H1 (cell line): ENCODE data around the gene ACTR6. TPM values are rescaled to one million over a fixed set of nuclear protein-coding genes. Genes with fewer than 3 reads are reported as not detected.
A peak's percentile ranks its signal among the peaks of the same experiment; 100 is the strongest.

Experiments used
- CTCF ChIA-PET: fragments of 300-600 bp; sonication (Branson Sonifier 250); formaldehyde crosslinking; loops from one replicate; lab custom pipeline; 2021; ENCODE audit not compliant: partially characterized antibody; lab: Charles Lee
- POLR2A ChIA-PET: fragments of 300-600 bp; sonication (Branson Sonifier 250); formaldehyde crosslinking; loops from one replicate; lab custom pipeline; 2021; ENCODE audit warnings: inconsistent platforms; ENCODE audit not compliant: partially characterized antibody; lab: Charles Lee
- DNase-seq, 2 experiments: peaks; one replicate each; pipeline versions ENCODE4 v3.0.0 to v3.0.0-alpha.2; 2010 to 2022; ENCODE audit warnings: low spot score in 2 of 2, low read depth in 1 of 2, mixed read lengths in 1 of 2
- FAIRE-seq: peaks from 2 replicates; lab custom pipeline; 2011; peaks lifted over from hg19 to GRCh38; lab: Jason Lieb, UNC
- H2AFZ ChIP-seq: 2 replicates; pipeline ENCODE4 v1.8.1; 2012; ENCODE audit warnings: low read length, inconsistent platforms
- H2AK5ac ChIP-seq: 2 replicates; pipeline ENCODE4 v1.6.1; 2013; ENCODE audit warnings: low read depth, low read length
- H2BK120ac ChIP-seq: replicated peaks from 2 replicates; pipeline ENCODE3; 2013; ENCODE audit warnings: low read depth, low read length, inconsistent platforms
- H2BK12ac ChIP-seq: 2 replicates; pipeline ENCODE4 v1.6.1; 2013; ENCODE audit warnings: low read depth, low read length
- H2BK15ac ChIP-seq: 2 replicates; pipeline ENCODE4 v1.6.1; 2013; ENCODE audit warnings: low read length
- H2BK20ac ChIP-seq: 2 replicates; pipeline ENCODE4 v1.6.1; 2013; ENCODE audit warnings: low read length
- H2BK5ac ChIP-seq: 2 replicates; pipeline ENCODE4 v1.6.1; 2013; ENCODE audit warnings: low read depth, low read length
- H3K14ac ChIP-seq: 2 replicates; pipeline ENCODE4 v1.6.1; 2013; ENCODE audit warnings: inconsistent platforms; ENCODE audit not compliant: insufficient read length
- H3K18ac ChIP-seq: 2 replicates; pipeline ENCODE4 v1.6.1; 2013; ENCODE audit warnings: low read length; ENCODE audit errors: extremely low read depth
- H3K23ac ChIP-seq: 2 replicates; pipeline ENCODE4 v1.6.1; 2013; ENCODE audit warnings: inconsistent platforms; ENCODE audit not compliant: insufficient read length
- H3K23me2 ChIP-seq: 2 replicates; pipeline ENCODE4 v1.6.1; 2013; ENCODE audit warnings: low read depth, low read length
- H3K27ac ChIP-seq: 2 replicates; pipeline ENCODE4 v1.6.1; 2011; ENCODE audit warnings: low read depth, low read length, inconsistent platforms
- H3K27me3 ChIP-seq, 4 experiments: replicated peaks in 1 of 4; 1 replicate in 1 of 4; 2 replicates in 3 of 4; pipeline versions ENCODE4 v1.6.1 to v1.8.1; 2011 to 2013; ENCODE audit warnings: low read length in 3 of 4, mild to moderate bottlenecking in 3 of 4, inconsistent platforms in 2 of 4, mixed read lengths in 2 of 4, moderate library complexity in 1 of 4; ENCODE audit not compliant: control insufficient read depth in 3 of 4, insufficient read depth in 3 of 4; ENCODE audit errors: extremely low read depth in 1 of 4
- H3K36me3 ChIP-seq, 4 experiments: 2 replicates each; pipeline versions ENCODE4 v1.6.1 to v1.8.1; 2011 to 2013; ENCODE audit warnings: mild to moderate bottlenecking in 4 of 4, low read length in 3 of 4, moderate library complexity in 2 of 4, control low read depth in 1 of 4, inconsistent platforms in 1 of 4; ENCODE audit not compliant: insufficient read depth in 4 of 4, control insufficient read depth in 2 of 4
- H3K4ac ChIP-seq: replicated peaks from 2 replicates; pipeline ENCODE3; 2013; ENCODE audit warnings: low read length, low read depth, mixed read lengths, inconsistent platforms; ENCODE audit not compliant: insufficient read length
- H3K4me1 ChIP-seq, 4 experiments: replicated peaks in 1 of 4; 1 replicate in 1 of 4; 2 replicates in 3 of 4; pipeline versions ENCODE4 v1.6.1 to v1.8.1; 2011 to 2013; ENCODE audit warnings: low read length in 3 of 4, inconsistent platforms in 2 of 4, mixed read lengths in 1 of 4; ENCODE audit not compliant: insufficient read depth in 4 of 4, control insufficient read depth in 3 of 4
- H3K4me2 ChIP-seq, 2 experiments: 2 replicates each; pipeline versions ENCODE4 v1.6.1 to v1.8.1; 2011 to 2013; ENCODE audit warnings: low read depth in 2 of 2, low read length in 2 of 2, control low read depth in 1 of 2, inconsistent platforms in 1 of 2, mild to moderate bottlenecking in 1 of 2; ENCODE audit not compliant: insufficient read depth in 1 of 2
- H3K4me3 ChIP-seq, 4 experiments: fragments of 200-600, 300-600 bp in 1 of 4; sonication (generic), shearing (Covaris generic), sonication (Bioruptor Twin) in 1 of 4; 2 replicates each; pipeline versions ENCODE4 v1.5.1 to v1.8.1; 2011 to 2016; ENCODE audit warnings: low read length in 4 of 4, low read depth in 3 of 4, control low read depth in 2 of 4, inconsistent platforms in 2 of 4, mild to moderate bottlenecking in 2 of 4, mixed read lengths in 1 of 4, moderate library complexity in 1 of 4; ENCODE audit not compliant: insufficient read depth in 2 of 4; ENCODE audit errors: extremely low read depth in 1 of 4
- H3K56ac ChIP-seq: replicated peaks from 2 replicates; pipeline ENCODE3; 2013; ENCODE audit warnings: low read depth, mild to moderate bottlenecking, mixed read lengths, low read length, inconsistent platforms; ENCODE audit not compliant: insufficient read length
- H3K79me1 ChIP-seq: 2 replicates; pipeline ENCODE4 v1.6.1; 2013; ENCODE audit warnings: low read depth, low read length, control low read depth
- H3K79me2 ChIP-seq, 2 experiments: 2 replicates each; pipeline versions ENCODE4 v1.6.1 to v1.8.1; 2012 to 2013; ENCODE audit warnings: low read length in 2 of 2, mild to moderate bottlenecking in 2 of 2, inconsistent platforms in 1 of 2; ENCODE audit not compliant: insufficient read depth in 2 of 2, control insufficient read depth in 1 of 2
- H3K9ac ChIP-seq, 4 experiments: replicated peaks in 1 of 4; 1 replicate in 1 of 4; 2 replicates in 3 of 4; pipeline versions ENCODE4 v1.6.1 to v1.8.1; 2011 to 2013; ENCODE audit warnings: low read depth in 3 of 4, low read length in 3 of 4, control low read depth in 2 of 4, mild to moderate bottlenecking in 2 of 4, moderate library complexity in 2 of 4, inconsistent platforms in 1 of 4; ENCODE audit errors: extremely low read depth in 1 of 4
- H3K9me3 ChIP-seq, 2 experiments: 2 replicates each; pipeline versions ENCODE4 v1.6.1 to v1.8.1; 2012 to 2013; ENCODE audit warnings: mild to moderate bottlenecking in 2 of 2, moderate library complexity in 2 of 2, control low read depth in 1 of 2, inconsistent platforms in 1 of 2, low read depth in 1 of 2, low read length in 1 of 2, mixed read lengths in 1 of 2; ENCODE audit not compliant: insufficient read depth in 2 of 2
- H4K20me1 ChIP-seq, 2 experiments: replicated peaks in 1 of 2; 2 replicates each; pipeline versions ENCODE3 to v1.8.1; 2011 to 2013; ENCODE audit warnings: inconsistent platforms in 2 of 2, low read length in 2 of 2, mild to moderate bottlenecking in 1 of 2; ENCODE audit not compliant: insufficient read depth in 2 of 2, control insufficient read depth in 1 of 2
- H4K5ac ChIP-seq: 2 replicates; pipeline ENCODE4 v1.6.1; 2013; ENCODE audit warnings: low read length, low read depth, mixed read lengths, inconsistent platforms; ENCODE audit not compliant: insufficient read length
- H4K8ac ChIP-seq: 2 replicates; pipeline ENCODE4 v1.8.0; 2013; ENCODE audit warnings: mild to moderate bottlenecking, moderate library complexity, low read length, inconsistent platforms; ENCODE audit not compliant: insufficient read depth; ENCODE audit errors: extremely low read depth
- H4K91ac ChIP-seq: replicated peaks from 2 replicates; pipeline ENCODE3; 2013; ENCODE audit warnings: low read length, mixed read lengths, inconsistent platforms; ENCODE audit not compliant: insufficient read length
- CBX5 ChIP-seq: fragments of 300-800, 300-1000 bp; sonication (generic); IDR thresholded peaks from 2 replicates; pipeline ENCODE4 v1.7.1; 2016; ENCODE audit warnings: antibody characterized with exemption, low read length, low read depth
- CBX8 ChIP-seq: fragments of 300-800, 300-1000 bp; sonication (generic); IDR thresholded peaks from 2 replicates; pipeline ENCODE4 v1.7.1; 2016; ENCODE audit warnings: low read depth, low read length, borderline replicate concordance
- EGR1 ChIP-seq: IDR thresholded peaks from 2 replicates; pipeline ENCODE4 v1.6.1; 2011; ENCODE audit warnings: low read depth, low read length, borderline replicate concordance
- FOSL1 ChIP-seq: IDR thresholded peaks from 2 replicates; pipeline ENCODE4 v1.6.1; 2011; ENCODE audit warnings: mild to moderate bottlenecking, low read depth, low read length, moderate library complexity; ENCODE audit not compliant: insufficient read depth
- GTF2F1 ChIP-seq: IDR thresholded peaks from 2 replicates; pipeline ENCODE4 v1.6.1; 2012; ENCODE audit warnings: low read depth, low read length, improper control_type of control experiment, borderline replicate concordance
- KDM1A ChIP-seq: fragments of 200-600, 300-600 bp; sonication (generic); IDR thresholded peaks from 2 replicates; pipeline ENCODE4 v1.7.1; 2016; ENCODE audit warnings: mild to moderate bottlenecking, low read length, borderline replicate concordance
- RAD21 ChIP-seq, 2 experiments: IDR thresholded peaks in 1 of 2; conservative IDR thresholded peaks in 1 of 2; 2 replicates each; pipeline ENCODE4 v1.6.1; 2011; ENCODE audit warnings: low read depth in 2 of 2, low read length in 2 of 2, improper control_type of control experiment in 1 of 2, inconsistent platforms in 1 of 2, mild to moderate bottlenecking in 1 of 2, moderate library complexity in 1 of 2
- SIRT6 ChIP-seq: IDR thresholded peaks from one replicate; pipeline ENCODE4 v1.7.1; 2012; ENCODE audit warnings: low read length, inconsistent platforms
- WGBS, 2 experiments: shearing (Covaris generic) in 1 of 2; methylation state at CpG; one replicate each; pipeline versions ENCODE4 v1.1.6 to v1.1.7; 2013 to 2015; ENCODE audit warnings: low lambda C conversion rate in 2 of 2, mixed read lengths in 2 of 2, inconsistent platforms in 1 of 2, low coverage in 1 of 2, missing lambda C conversion rate in 1 of 2; ENCODE audit not compliant: insufficient replicate concordance in 2 of 2, insufficient coverage in 1 of 2, insufficient read length in 1 of 2; ENCODE audit errors: extremely low coverage in 1 of 2, missing lambda C conversion rate in 1 of 2; 5-methylcytosine and 5-hydroxymethylcytosine counted together
- polyA plus RNA-seq, 7 experiments: library from polyadenylated mRNA; depleted of rRNA in 3 of 7; stranded (reverse) in 5 of 7; unstranded in 2 of 7; fragments of >200 nt in 5 of 7; fragments of 200-250 nt in 2 of 7; gene quantifications; 1 replicate in 5 of 7; 2 replicates in 1 of 7; 4 replicates in 1 of 7; pipeline versions ENCODE4 v1.2.1 to v1.2.3, GENCODE V29; 2011 to 2013; ENCODE audit warnings: missing spikeins in 2 of 7, mixed read lengths in 2 of 7
- total RNA-seq: library from RNA; stranded (reverse); fragmentation: NEBNext Ultra II Directional; extraction: Animal tissue kit (Norgen Biotek cat#: 25700); gene quantifications from 2 replicates; pipeline ENCODE4 v1.2.1, GENCODE V29; 2021
- TF ChIP-seq, protein P1 (sequence below), 3 experiments: IDR thresholded peaks; 1 replicate in 2 of 3; 2 replicates in 1 of 3; pipeline versions ENCODE4 v1.5.1 to v1.6.1; 2011; ENCODE audit warnings: low read length in 3 of 3, mild to moderate bottlenecking in 3 of 3, inconsistent platforms in 2 of 3, low read depth in 1 of 3, moderate library complexity in 1 of 3; ENCODE audit not compliant: insufficient read depth in 1 of 3; ENCODE audit errors: control extremely low read depth in 1 of 3

ACTR6 gene
- total and polyA plus RNA-seq, 2 of the 8 experiments (the other 6 are each of a cell fraction or from before 2014, with no cell fraction given) = 10.2 to 36.8 TPM

GRCh38 chr12:100229036-100229635 is 28.5 kb downstream of the ACTR6 start:
- 87% methylated on average over 5 of the region's 5 CpGs; no CpG with 5 or more reads in 1 of the 2 experiments for WGBS, 2 experiments
- TF ChIP-seq, protein P1, sequence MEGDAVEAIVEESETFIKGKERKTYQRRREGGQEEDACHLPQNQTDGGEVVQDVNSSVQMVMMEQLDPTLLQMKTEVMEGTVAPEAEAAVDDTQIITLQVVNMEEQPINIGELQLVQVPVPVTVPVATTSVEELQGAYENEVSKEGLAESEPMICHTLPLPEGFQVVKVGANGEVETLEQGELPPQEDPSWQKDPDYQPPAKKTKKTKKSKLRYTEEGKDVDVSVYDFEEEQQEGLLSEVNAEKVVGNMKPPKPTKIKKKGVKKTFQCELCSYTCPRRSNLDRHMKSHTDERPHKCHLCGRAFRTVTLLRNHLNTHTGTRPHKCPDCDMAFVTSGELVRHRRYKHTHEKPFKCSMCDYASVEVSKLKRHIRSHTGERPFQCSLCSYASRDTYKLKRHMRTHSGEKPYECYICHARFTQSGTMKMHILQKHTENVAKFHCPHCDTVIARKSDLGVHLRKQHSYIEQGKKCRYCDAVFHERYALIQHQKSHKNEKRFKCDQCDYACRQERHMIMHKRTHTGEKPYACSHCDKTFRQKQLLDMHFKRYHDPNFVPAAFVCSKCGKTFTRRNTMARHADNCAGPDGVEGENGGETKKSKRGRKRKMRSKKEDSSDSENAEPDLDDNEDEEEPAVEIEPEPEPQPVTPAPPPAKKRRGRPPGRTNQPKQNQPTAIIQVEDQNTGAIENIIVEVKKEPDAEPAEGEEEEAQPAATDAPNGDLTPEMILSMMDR (IDR thresholded peaks at IDR 0.05; ENCODE audit: control extremely low read depth in 1 of 3, insufficient read depth in 1 of 3, low read depth in 1 of 3, low read length in 3 of 3) = peak in 1 of 3 experiments; percentile 3; a peak in 1 of 4 replicates
- TF ChIP-seq CBX8 = no peak
- TF ChIP-seq GTF2F1 = no peak
- TF ChIP-seq RAD21 (IDR thresholded peaks at IDR 0.05 in 1 of 2, conservative IDR thresholded peaks at IDR 0.05 in 1 of 2; ENCODE audit: low read depth in 2 of 2, low read length in 2 of 2) = peak; percentile 30 to 41; a peak in 3 of 4 replicates
- no peak for TF ChIP-seq SIRT6
- no peak for TF ChIP-seq FOSL1
- no peak for TF ChIP-seq KDM1A
- no peak for TF ChIP-seq CBX5
- TF ChIP-seq EGR1 = no peak

More at GRCh38 chr12:100229036-100229635, 28.5 kb downstream of the ACTR6 start:
- no peak overlapping the region for H2BK15ac ChIP-seq
- H3K9ac ChIP-seq = no peak overlapping the region
- ChIA-PET POLR2A (interaction anchor here (0.9 to 1.1 kb wide), 3 partner anchors 22 to 307 kb away, joined by 3 read pairs; no protein-coding TSS in a partner anchor), CTCF (interaction anchor here (0.6 to 2.6 kb wide), 13 partner anchors 8 to 438 kb away, joined by 3 to 8 read pairs (median 4); no protein-coding TSS in a partner anchor)
- no peak overlapping the region for H4K91ac ChIP-seq
- no peak overlapping the region for H3K4me3 ChIP-seq
- H3K4ac ChIP-seq = no peak overlapping the region
- no peak overlapping the region for H3K23ac ChIP-seq
- DNase-seq = no peak
- H3K36me3 ChIP-seq = peaks cover 0 to 12% (median 3%) of the 10 kb centered on the region in 4 experiments; a peak in 3 of 8 replicates
- no peak overlapping the region for H2BK120ac ChIP-seq
- H3K27ac ChIP-seq = no peak overlapping the region
- no peak for FAIRE-seq
- no peaks in the 10 kb centered on the region; the same call in 1 of the 2 replicates for H3K23me2 ChIP-seq
- H4K8ac ChIP-seq = no peak overlapping the region
- no peak overlapping the region for H3K4me2 ChIP-seq
- no peaks in the 10 kb centered on the region for H3K4me1 ChIP-seq
- no peak overlapping the region for H2AFZ ChIP-seq
- H3K79me1 ChIP-seq = no peaks in the 10 kb centered on the region
- no peak overlapping the region for H3K18ac ChIP-seq
- no peak overlapping the region for H2BK12ac ChIP-seq
- H3K56ac ChIP-seq = no peak overlapping the region
- H4K20me1 ChIP-seq = no peaks in the 10 kb centered on the region
- no peak overlapping the region for H2BK5ac ChIP-seq
- H4K5ac ChIP-seq = no peak overlapping the region
- H2AK5ac ChIP-seq = no peak overlapping the region
- no peak overlapping the region for H2BK20ac ChIP-seq
- no peaks in the 10 kb centered on the region for H3K9me3 ChIP-seq
- no peak overlapping the region for H3K14ac ChIP-seq
- no peaks in the 10 kb centered on the region for H3K79me2 ChIP-seq
- no peaks in the 10 kb centered on the region for H3K27me3 ChIP-seq
